CD4-positive, CD25-positive, alpha-beta regulatory T cell (primary cell): ENCODE data around the gene CUTC. TPM values are rescaled to one million over a fixed set of nuclear protein-coding genes. Genes with fewer than 3 reads are reported as not detected.

Experiments used
- ATAC-seq, 2 donors: fragments of 150-1000 bp; cut with Tn5 transposase; one replicate each; pipeline ENCODE4 v1.10.0; 2021; ENCODE audit warnings: low read depth in 2 of 2, moderate number of reproducible peaks in 2 of 2, moderate library complexity in 1 of 2
- DNase-seq, 3 donors: peaks; one replicate each; pipeline versions ENCODE4 v3.0.0 to v3.0.0-alpha.2; 2012 to 2022; ENCODE audit warnings: mixed read lengths in 1 of 3
- H3K27ac ChIP-seq: one replicate; pipeline ENCODE4 v1.7.0; 2013; ENCODE audit warnings: mild to moderate bottlenecking, low read length; ENCODE audit not compliant: insufficient read depth, poor library complexity, severe bottlenecking
- H3K27me3 ChIP-seq: one replicate; pipeline ENCODE4 v1.7.0; 2013; ENCODE audit warnings: low read length; ENCODE audit not compliant: control insufficient read depth, insufficient read depth
- H3K36me3 ChIP-seq: one replicate; pipeline ENCODE4 v1.7.0; 2013; ENCODE audit warnings: mild to moderate bottlenecking, low read length, moderate library complexity; ENCODE audit not compliant: control insufficient read depth, insufficient read depth
- H3K4me1 ChIP-seq: 2 replicates; pipeline ENCODE4 v1.7.0; 2013; ENCODE audit warnings: mild to moderate bottlenecking, low read length; ENCODE audit not compliant: insufficient read depth, control insufficient read depth, poor library complexity, severe bottlenecking
- H3K4me3 ChIP-seq: one replicate; pipeline ENCODE4 v1.7.0; 2013; ENCODE audit warnings: low read depth, mild to moderate bottlenecking, low read length, moderate library complexity
- H3K9me3 ChIP-seq, 2 experiments: 1 replicate in 1 of 2; 2 replicates in 1 of 2; pipeline ENCODE4 v1.7.0; 2013; ENCODE audit warnings: low read length in 2 of 2, mild to moderate bottlenecking in 1 of 2, moderate library complexity in 1 of 2; ENCODE audit not compliant: control insufficient read depth in 2 of 2
- H3K27ac Mint-ChIP-seq, 3 donors: one replicate each; pipeline ENCODE4 v1.8.0; 2020 to 2022; ENCODE audit warnings: mild to moderate bottlenecking in 3 of 3, mixed read lengths in 3 of 3, moderate library complexity in 2 of 3
- H3K27me3 Mint-ChIP-seq: one replicate; pipeline ENCODE4 v1.8.0; 2022; ENCODE audit warnings: mild to moderate bottlenecking, mixed read lengths
- H3K36me3 Mint-ChIP-seq: one replicate; pipeline ENCODE4 v1.8.0; 2020; ENCODE audit warnings: mixed read lengths
- H3K4me1 Mint-ChIP-seq, 4 donors: one replicate each; pipeline ENCODE4 v1.8.0; 2020 to 2022; ENCODE audit warnings: mixed read lengths in 4 of 4, mild to moderate bottlenecking in 1 of 4
- H3K4me3 Mint-ChIP-seq, 4 donors: one replicate each; pipeline ENCODE4 v1.8.0; 2020 to 2022; ENCODE audit warnings: mild to moderate bottlenecking in 4 of 4, mixed read lengths in 4 of 4, moderate library complexity in 3 of 4
- H3K9me3 Mint-ChIP-seq, 7 donors: one replicate each; pipeline ENCODE4 v1.8.0; 2020 to 2022; ENCODE audit warnings: mixed read lengths in 7 of 7, mild to moderate bottlenecking in 3 of 7, moderate library complexity in 2 of 7
- polyA plus RNA-seq, 4 donors: library from polyadenylated mRNA; unstranded; fragments of 300-500 nt; fragmentation: Illumina TruSeq; gene quantifications; one replicate each; pipeline ENCODE4 v1.2.3, GENCODE V29; 2021
- total RNA-seq: library from RNA; stranded (reverse); gene quantifications from one replicate; pipeline ENCODE4 v1.2.3, GENCODE V29; 2022

The CUTC gene
- total and polyA plus RNA-seq, 5 donors from 2014 or later, result 21.8 to 81.0 (median 74.8) TPM

- peaks cover 53% of the 10 kb centered on the region for H3K36me3 Mint-ChIP-seq
Observed at GRCh38 chr10:99700649-99701048, 31.4 kb upstream of the CUTC start.

GRCh38 chr10:99708428-99709012 lies 23.5 kb upstream of the CUTC start:
- no peaks in the 10 kb centered on the region for H3K9me3 ChIP-seq
- H3K9me3 Mint-ChIP-seq, result no peaks in the 10 kb centered on the region
- H3K4me3 Mint-ChIP-seq, result no peak overlapping the region
- no peak for DNase-seq
- H3K36me3 ChIP-seq, result peaks cover 47% of the 10 kb centered on the region
- no peaks in the 10 kb centered on the region for H3K27me3 ChIP-seq
- H3K4me1 Mint-ChIP-seq, result no peaks in the 10 kb centered on the region
- no peaks in the 10 kb centered on the region for H3K4me1 ChIP-seq
- peaks cover 40% of the 10 kb centered on the region for H3K36me3 Mint-ChIP-seq
- H3K4me3 ChIP-seq, result no peak overlapping the region
- no peak for ATAC-seq
- no peak overlapping the region for H3K27ac ChIP-seq
- H3K27me3 Mint-ChIP-seq, result no peaks in the 10 kb centered on the region
- H3K27ac Mint-ChIP-seq, result no peak overlapping the region

More at GRCh38 chr10:99700649-99701048, 31.4 kb upstream of the CUTC start:
- no peak for ATAC-seq
- Histone ChIP-seq H3K4me1 (no peaks in the 10 kb centered on the region), H3K27ac (no peak overlapping the region), H3K36me3 (peaks cover 46% of the 10 kb centered on the region), H3K27me3 (no peaks in the 10 kb centered on the region), H3K4me3 (no peak overlapping the region), H3K9me3 (no peaks in the 10 kb centered on the region)
- H3K27me3 Mint-ChIP-seq, result no peaks in the 10 kb centered on the region
- no peaks in the 10 kb centered on the region for H3K9me3 Mint-ChIP-seq
- H3K4me1 Mint-ChIP-seq, result no peaks in the 10 kb centered on the region
- no peak for DNase-seq
- no peak overlapping the region for H3K27ac Mint-ChIP-seq
- no peak overlapping the region for H3K4me3 Mint-ChIP-seq

- H3K27ac Mint-ChIP-seq, result peak overlapping the region in 1 of 3 donors; percentile 91
- Histone ChIP-seq H3K27ac (no peak overlapping the region), H3K4me3 (no peak overlapping the region), H3K9me3 (no peaks in the 10 kb centered on the region), H3K27me3 (no peaks in the 10 kb centered on the region), H3K4me1 (no peaks in the 10 kb centered on the region), H3K36me3 (peaks cover 50% of the 10 kb centered on the region)
- H3K9me3 Mint-ChIP-seq, result no peaks in the 10 kb centered on the region
- ATAC-seq, result no peak
- H3K36me3 Mint-ChIP-seq, result peaks cover 39% of the 10 kb centered on the region
- H3K27me3 Mint-ChIP-seq, result no peaks in the 10 kb centered on the region
- DNase-seq, result no peak
- no peak overlapping the region for H3K4me3 Mint-ChIP-seq
- H3K4me1 Mint-ChIP-seq, result peaks cover 0 to 2% (median 0%) of the 10 kb centered on the region in 4 donors
Observed at GRCh38 chr10:99709480-99710229, 22.4 kb upstream of the CUTC start.

GRCh38 chr10:99711129-99711719 lies 20.8 kb upstream of the CUTC start:
- peaks cover 47% of the 10 kb centered on the region for H3K36me3 ChIP-seq
- no peaks in the 10 kb centered on the region for H3K9me3 ChIP-seq
- H3K4me1 ChIP-seq, result no peaks in the 10 kb centered on the region
- H3K27ac ChIP-seq, result no peak overlapping the region
- Mint-ChIP-seq H3K4me3 (no peak overlapping the region), H3K4me1 (peaks cover 0 to 2% (median 0%) of the 10 kb centered on the region in 4 donors), H3K36me3 (peaks cover 40% of the 10 kb centered on the region), H3K27me3 (no peaks in the 10 kb centered on the region), H3K27ac (no peak overlapping the region), H3K9me3 (no peaks in the 10 kb centered on the region)
- H3K4me3 ChIP-seq, result no peak overlapping the region
- H3K27me3 ChIP-seq, result no peaks in the 10 kb centered on the region
- ATAC-seq (peak; percentile 60 to 69), DNase-seq (peak; percentile 8 to 71 (median 37))

- Histone ChIP-seq H3K9me3 (no peaks in the 10 kb centered on the region), H3K36me3 (peaks cover 65% of the 10 kb centered on the region), H3K4me3 (no peak overlapping the region), H3K27ac (no peak overlapping the region), H3K4me1 (no peaks in the 10 kb centered on the region), H3K27me3 (no peaks in the 10 kb centered on the region)
- no peak for DNase-seq
- Mint-ChIP-seq H3K36me3 (peaks cover 47% of the 10 kb centered on the region), H3K4me3 (no peak overlapping the region), H3K27me3 (no peaks in the 10 kb centered on the region), H3K27ac (no peak overlapping the region), H3K9me3 (no peaks in the 10 kb centered on the region), H3K4me1 (peaks cover 0 to 2% (median 0%) of the 10 kb centered on the region in 4 donors)
- ATAC-seq, result no peak
Observed at GRCh38 chr10:99714446-99714845, 17.6 kb upstream of the CUTC start.

GRCh38 chr10:99720387-99720786 lies 11.6 kb upstream of the CUTC start:
- Histone ChIP-seq H3K27me3 (no peaks in the 10 kb centered on the region), H3K36me3 (peaks cover 79% of the 10 kb centered on the region), H3K4me1 (no peaks in the 10 kb centered on the region), H3K27ac (no peak overlapping the region), H3K4me3 (no peak overlapping the region), H3K9me3 (no peaks in the 10 kb centered on the region)
- ATAC-seq (no peak), DNase-seq (no peak)
- H3K4me1 Mint-ChIP-seq, result peaks cover 0 to 2% (median 1%) of the 10 kb centered on the region in 4 donors
- no peaks in the 10 kb centered on the region for H3K9me3 Mint-ChIP-seq
- H3K27me3 Mint-ChIP-seq, result no peaks in the 10 kb centered on the region
- peaks cover 49% of the 10 kb centered on the region for H3K36me3 Mint-ChIP-seq
- no peak overlapping the region for H3K27ac Mint-ChIP-seq
- no peak overlapping the region for H3K4me3 Mint-ChIP-seq

GRCh38 chr10:99730026-99730425 lies 2.0 kb upstream of the CUTC start:
- Histone ChIP-seq H3K9me3 (no peaks in the 10 kb centered on the region), H3K27me3 (no peaks in the 10 kb centered on the region), H3K4me1 (peaks cover 27% of the 10 kb centered on the region), H3K36me3 (peaks cover 30% of the 10 kb centered on the region), H3K27ac (no peak overlapping the region), H3K4me3 (no peak overlapping the region)
- Mint-ChIP-seq H3K4me3 (peak overlapping the region in 1 of 4 donors; percentile 30), H3K27ac (no peak overlapping the region), H3K4me1 (peaks cover 12 to 57% (median 29%) of the 10 kb centered on the region in 4 donors), H3K36me3 (peaks cover 20% of the 10 kb centered on the region), H3K27me3 (peaks cover 6% of the 10 kb centered on the region), H3K9me3 (peaks cover 0 to 1% (median 0%) of the 10 kb centered on the region in 7 donors)
- DNase-seq (no peak), ATAC-seq (no peak)
